Fibroblast of villous mesenchyme (primary cell): ENCODE measurements around the gene FASTKD3. TPM values are rescaled to one million over a fixed set of nuclear protein-coding genes. Genes with fewer than 3 reads are reported as not detected.

ENCODE experiments used
- DNase-seq: peaks from one replicate; pipeline ENCODE4 v3.0.0-alpha.2; 2010; ENCODE audit warnings: low read depth
- H3K4me3 ChIP-seq: 2 replicates; pipeline ENCODE4 v1.5.1; 2011; ENCODE audit warnings: low read depth, mild to moderate bottlenecking, low read length
- total RNA-seq: library from RNA; depleted of rRNA; stranded (reverse); fragments of >200 nt; gene quantifications from 2 replicates; pipeline ENCODE4 v1.2.3, GENCODE V29; 2012
- TF ChIP-seq, protein P1 (sequence below): IDR thresholded peaks from 2 replicates; pipeline ENCODE4 v1.5.1; 2012; ENCODE audit warnings: low read depth, mild to moderate bottlenecking, low read length; ENCODE audit not compliant: insufficient read depth

FASTKD3 gene
- total RNA-seq, 1 donor: 22.0 TPM

DNA sequence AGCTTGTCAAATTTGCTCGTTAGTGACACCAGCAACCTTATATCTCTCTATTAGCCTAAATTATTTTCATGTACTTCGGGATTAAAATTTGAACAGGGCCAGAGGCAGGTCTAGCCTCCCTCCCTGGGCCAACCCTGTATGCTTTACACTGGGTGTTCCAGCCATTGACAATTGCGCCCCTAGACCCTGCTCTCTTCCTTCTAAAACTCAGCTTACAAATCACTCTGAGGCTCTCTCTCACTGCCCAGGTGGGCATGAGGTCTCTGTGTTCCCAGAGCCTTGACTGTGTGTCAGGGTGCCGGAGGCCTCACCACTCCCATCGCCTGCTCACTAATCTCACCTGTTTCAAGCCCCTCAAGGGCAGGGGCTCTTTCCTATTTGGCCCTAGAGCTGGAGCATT lies 11.5 kb downstream of the FASTKD3 start:
- TF ChIP-seq, protein P1, sequence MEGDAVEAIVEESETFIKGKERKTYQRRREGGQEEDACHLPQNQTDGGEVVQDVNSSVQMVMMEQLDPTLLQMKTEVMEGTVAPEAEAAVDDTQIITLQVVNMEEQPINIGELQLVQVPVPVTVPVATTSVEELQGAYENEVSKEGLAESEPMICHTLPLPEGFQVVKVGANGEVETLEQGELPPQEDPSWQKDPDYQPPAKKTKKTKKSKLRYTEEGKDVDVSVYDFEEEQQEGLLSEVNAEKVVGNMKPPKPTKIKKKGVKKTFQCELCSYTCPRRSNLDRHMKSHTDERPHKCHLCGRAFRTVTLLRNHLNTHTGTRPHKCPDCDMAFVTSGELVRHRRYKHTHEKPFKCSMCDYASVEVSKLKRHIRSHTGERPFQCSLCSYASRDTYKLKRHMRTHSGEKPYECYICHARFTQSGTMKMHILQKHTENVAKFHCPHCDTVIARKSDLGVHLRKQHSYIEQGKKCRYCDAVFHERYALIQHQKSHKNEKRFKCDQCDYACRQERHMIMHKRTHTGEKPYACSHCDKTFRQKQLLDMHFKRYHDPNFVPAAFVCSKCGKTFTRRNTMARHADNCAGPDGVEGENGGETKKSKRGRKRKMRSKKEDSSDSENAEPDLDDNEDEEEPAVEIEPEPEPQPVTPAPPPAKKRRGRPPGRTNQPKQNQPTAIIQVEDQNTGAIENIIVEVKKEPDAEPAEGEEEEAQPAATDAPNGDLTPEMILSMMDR: no peak
- no peak for DNase-seq
- no peak overlapping the region for H3K4me3 ChIP-seq

DNA sequence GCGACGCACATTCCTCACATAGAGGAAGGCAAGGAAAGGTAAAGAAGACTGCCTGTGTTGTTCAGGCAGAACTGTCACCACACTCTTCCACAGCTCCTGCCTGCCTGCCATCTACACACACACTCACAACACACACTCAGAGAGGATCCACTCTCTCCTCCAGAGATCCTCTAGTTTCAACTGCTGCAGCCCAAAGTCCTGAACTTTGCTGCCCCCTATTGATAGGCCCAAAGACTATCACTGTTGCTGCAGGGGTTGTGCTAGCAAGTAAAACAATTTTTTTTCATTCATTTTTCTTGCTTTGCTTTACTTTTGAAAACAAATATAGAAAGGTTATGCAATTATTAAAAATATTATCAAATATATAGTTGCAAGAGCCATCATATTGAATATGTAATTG lies 12.0 kb downstream of the FASTKD3 start:
- TF ChIP-seq, protein P1: peak; percentile 79
- no peak overlapping the region for H3K4me3 ChIP-seq
- peak; percentile 50 for DNase-seq

DNA sequence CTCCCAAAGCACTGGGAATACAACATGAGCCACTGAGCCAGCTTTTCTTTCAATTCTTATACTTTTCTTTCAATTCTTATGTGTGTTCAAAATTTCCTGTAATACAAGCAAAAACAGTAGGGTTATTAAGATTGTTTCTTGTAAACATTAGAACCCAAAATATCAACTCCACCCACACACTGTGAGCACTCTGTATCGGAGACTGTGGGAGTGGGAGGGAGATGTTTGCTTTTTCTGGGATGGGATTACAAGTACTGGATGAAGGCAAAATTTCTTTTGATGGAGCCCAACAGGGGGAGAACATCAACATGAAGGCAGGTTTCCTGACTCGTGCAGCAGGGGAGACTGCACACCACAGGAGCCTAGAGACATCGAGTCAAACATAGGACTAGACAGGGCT lies 13.2 kb downstream of the FASTKD3 start:
- H3K4me3 ChIP-seq: no peak overlapping the region
- no peak for DNase-seq
- TF ChIP-seq, protein P1: no peak

DNA sequence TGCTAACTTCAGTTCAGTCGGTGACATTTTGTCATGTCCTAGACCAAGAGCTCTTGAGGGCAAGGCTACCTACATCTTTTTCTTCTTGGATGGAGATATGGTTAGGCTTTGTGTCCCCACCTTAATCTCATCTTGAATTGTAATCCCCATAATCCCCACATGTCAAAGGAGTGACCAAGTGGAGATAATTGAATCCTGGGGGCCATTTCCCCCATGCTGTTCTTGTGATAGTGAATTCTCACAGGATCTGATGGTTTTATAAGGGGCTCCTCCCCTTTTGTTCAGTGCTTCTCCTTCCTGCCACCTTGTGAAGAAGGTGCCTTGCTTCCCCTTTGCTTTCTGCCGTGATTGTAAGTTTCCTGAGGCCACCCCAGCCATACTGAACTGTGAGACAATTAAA lies 15.8 kb downstream of the FASTKD3 start:
- TF ChIP-seq, protein P1: no peak
- no peak overlapping the region for H3K4me3 ChIP-seq
- no peak for DNase-seq

- peak; percentile 41 for DNase-seq
- TF ChIP-seq, protein P1: no peak
Measured at GRCh38 chr5:7852542-7852941, 16.3 kb downstream of the FASTKD3 start.

GRCh38 chr5:7851617-7852289 lies 17.1 kb downstream of the FASTKD3 start:
- no peak for DNase-seq
- H3K4me3 ChIP-seq: no peak overlapping the region
- TF ChIP-seq, protein P1: no peak

More at GRCh38 chr5:7852542-7852941, 16.3 kb downstream of the FASTKD3 start:
- H3K4me3 ChIP-seq: no peak overlapping the region

GRCh38 chr5:7851240-7851592 lies 17.6 kb downstream of the FASTKD3 start:
- TF ChIP-seq, protein P1: no peak
- no peak for DNase-seq
- peak overlapping the region; percentile 44 for H3K4me3 ChIP-seq
